HEK293 (cell line): Measurements from ENCODE around the gene ZNF658.
"Not testable (repeated sequence)": the region's sequence is repeated elsewhere in the genome, so short reads cannot be mapped to it uniquely, and the experiment has no call there.

ENCODE experiments used
- CTCF ChIP-seq: fragments of 450-650 bp; formaldehyde crosslinking; IDR thresholded peaks from 2 replicates; pipeline ENCODE4 v1.5.1; 2016; ENCODE audit warnings: missing biosample characterization, missing genetic modification characterization
- FEZF1 ChIP-seq: fragments of 450-650 bp; formaldehyde crosslinking; IDR thresholded peaks from 2 replicates; pipeline ENCODE4 v1.5.1; 2016; ENCODE audit warnings: missing biosample characterization, missing genetic modification characterization
- KLF16 ChIP-seq: fragments of 450-650 bp; formaldehyde crosslinking; IDR thresholded peaks from 2 replicates; pipeline ENCODE4 v1.5.1; 2017; ENCODE audit warnings: missing biosample characterization, missing genetic modification characterization
- PATZ1 ChIP-seq: fragments of 450-650 bp; formaldehyde crosslinking; IDR thresholded peaks from 2 replicates; pipeline ENCODE4 v1.5.1; 2016; ENCODE audit warnings: missing biosample characterization, missing genetic modification characterization
- ZFP37 ChIP-seq: fragments of 450-650 bp; formaldehyde crosslinking; IDR thresholded peaks from 2 replicates; pipeline ENCODE4 v1.5.1; 2016; ENCODE audit warnings: missing biosample characterization, missing genetic modification characterization
- ZNF501 ChIP-seq: fragments of 450-650 bp; formaldehyde crosslinking; IDR thresholded peaks from 2 replicates; pipeline ENCODE4 v1.5.1; 2016; ENCODE audit warnings: missing biosample characterization, missing genetic modification characterization
- ZSCAN30 ChIP-seq: fragments of 450-650 bp; IDR thresholded peaks from 2 replicates; pipeline ENCODE4 v1.5.1; 2018; ENCODE audit warnings: missing biosample characterization, mild to moderate bottlenecking, missing genetic modification characterization, moderate library complexity
- TF ChIP-seq, protein P1 (sequence below): IDR thresholded peaks from 2 replicates; pipeline ENCODE4 v1.6.1; 2011; ENCODE audit warnings: mild to moderate bottlenecking, low read depth, low read length, borderline replicate concordance
- TF ChIP-seq, protein P2 (sequence below): fragments of 450-650 bp; formaldehyde crosslinking; IDR thresholded peaks from 2 replicates; pipeline ENCODE4 v1.5.1; 2016; ENCODE audit warnings: missing biosample characterization, missing genetic modification characterization

GRCh38 chr9:66880605-66881004 is 19.9 kb upstream of the ZNF658 start:
- TF ChIP-seq ZNF501 (tag by site-specific recombination); PATZ1 (tag by site-specific recombination); CTCF (tag by site-specific recombination); KLF16 (tag by site-specific recombination); FEZF1 (tag by site-specific recombination); ZSCAN30; ZFP37 (tag by site-specific recombination): not testable (repeated sequence)
- TF ChIP-seq, protein P1, sequence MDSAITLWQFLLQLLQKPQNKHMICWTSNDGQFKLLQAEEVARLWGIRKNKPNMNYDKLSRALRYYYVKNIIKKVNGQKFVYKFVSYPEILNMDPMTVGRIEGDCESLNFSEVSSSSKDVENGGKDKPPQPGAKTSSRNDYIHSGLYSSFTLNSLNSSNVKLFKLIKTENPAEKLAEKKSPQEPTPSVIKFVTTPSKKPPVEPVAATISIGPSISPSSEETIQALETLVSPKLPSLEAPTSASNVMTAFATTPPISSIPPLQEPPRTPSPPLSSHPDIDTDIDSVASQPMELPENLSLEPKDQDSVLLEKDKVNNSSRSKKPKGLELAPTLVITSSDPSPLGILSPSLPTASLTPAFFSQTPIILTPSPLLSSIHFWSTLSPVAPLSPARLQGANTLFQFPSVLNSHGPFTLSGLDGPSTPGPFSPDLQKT = not testable (repeated sequence)
- TF ChIP-seq, protein P2, sequence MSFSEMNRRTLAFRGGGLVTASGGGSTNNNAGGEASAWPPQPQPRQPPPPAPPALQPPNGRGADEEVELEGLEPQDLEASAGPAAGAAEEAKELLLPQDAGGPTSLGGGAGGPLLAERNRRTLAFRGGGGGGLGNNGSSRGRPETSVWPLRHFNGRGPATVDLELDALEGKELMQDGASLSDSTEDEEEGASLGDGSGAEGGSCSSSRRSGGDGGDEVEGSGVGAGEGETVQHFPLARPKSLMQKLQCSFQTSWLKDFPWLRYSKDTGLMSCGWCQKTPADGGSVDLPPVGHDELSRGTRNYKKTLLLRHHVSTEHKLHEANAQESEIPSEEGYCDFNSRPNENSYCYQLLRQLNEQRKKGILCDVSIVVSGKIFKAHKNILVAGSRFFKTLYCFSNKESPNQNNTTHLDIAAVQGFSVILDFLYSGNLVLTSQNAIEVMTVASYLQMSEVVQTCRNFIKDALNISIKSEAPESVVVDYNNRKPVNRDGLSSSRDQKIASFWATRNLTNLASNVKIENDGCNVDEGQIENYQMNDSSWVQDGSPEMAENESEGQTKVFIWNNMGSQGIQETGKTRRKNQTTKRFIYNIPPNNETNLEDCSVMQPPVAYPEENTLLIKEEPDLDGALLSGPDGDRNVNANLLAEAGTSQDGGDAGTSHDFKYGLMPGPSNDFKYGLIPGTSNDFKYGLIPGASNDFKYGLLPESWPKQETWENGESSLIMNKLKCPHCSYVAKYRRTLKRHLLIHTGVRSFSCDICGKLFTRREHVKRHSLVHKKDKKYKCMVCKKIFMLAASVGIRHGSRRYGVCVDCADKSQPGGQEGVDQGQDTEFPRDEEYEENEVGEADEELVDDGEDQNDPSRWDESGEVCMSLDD (tag by site-specific recombination) = not testable (repeated sequence)
